Measurements from ENCODE around the gene CEP295NL.
"Not testable (repeated sequence)": the region's sequence is repeated elsewhere in the genome, so short reads cannot be mapped to it uniquely, and the experiment has no call there.

Gene CEP295NL

GRCh38 chr17:78905116-78905515 lies 2.1 kb upstream of the CEP295NL start:
- no peak for DNase-seq (ENCODE audit: low read depth)

GRCh38 chr17:78904371-78904770 lies 1.4 kb upstream of the CEP295NL start:
- DNase-seq (ENCODE audit: low read depth): no peak

- DNase-seq (ENCODE audit: low read depth): not testable (repeated sequence)
Observed at GRCh38 chr17:78902231-78902630, 770 bp downstream of the CEP295NL start.

GRCh38 chr17:78901806-78902205 lies 1.2 kb downstream of the CEP295NL start:
- no peak for DNase-seq (ENCODE audit: low read depth)

- DNase-seq (ENCODE audit: low read depth): no peak
Observed at GRCh38 chr17:78900816-78901215, 2.2 kb downstream of the CEP295NL start.

- no peak for DNase-seq (ENCODE audit: low read depth)
Observed at GRCh38 chr17:78899361-78900260, 3.4 kb downstream of the CEP295NL start.

- DNase-seq (ENCODE audit: low read depth): no peak
Observed at GRCh38 chr17:78898947-78899346, 4.1 kb downstream of the CEP295NL start.

- no peak for DNase-seq (ENCODE audit: low read depth)
Observed at GRCh38 chr17:78898075-78898836, 4.7 kb downstream of the CEP295NL start.

GRCh38 chr17:78897664-78898047 lies 5.3 kb downstream of the CEP295NL start:
- no peak for DNase-seq (ENCODE audit: low read depth)

- DNase-seq (ENCODE audit: low read depth): no peak
Observed at GRCh38 chr17:78896834-78897663, 6.0 kb downstream of the CEP295NL start.

- DNase-seq (ENCODE audit: low read depth): no peak
Observed at GRCh38 chr17:78896091-78896833, 6.7 kb downstream of the CEP295NL start.

GRCh38 chr17:78895322-78895721 lies 7.7 kb downstream of the CEP295NL start:
- no peak for DNase-seq (ENCODE audit: low read depth)

GRCh38 chr17:78893684-78894083 lies 9.3 kb downstream of the CEP295NL start:
- no peak for DNase-seq (ENCODE audit: low read depth)

GRCh38 chr17:78892936-78893379 lies 10.0 kb downstream of the CEP295NL start:
- DNase-seq (ENCODE audit: low read depth): no peak

- no peak for DNase-seq (ENCODE audit: low read depth)
Observed at GRCh38 chr17:78892520-78892919, 10.5 kb downstream of the CEP295NL start.

GRCh38 chr17:78892062-78892456 lies 10.9 kb downstream of the CEP295NL start:
- DNase-seq (ENCODE audit: low read depth): no peak

- DNase-seq (ENCODE audit: low read depth): no peak
Observed at GRCh38 chr17:78891406-78892061, 11.5 kb downstream of the CEP295NL start.

GRCh38 chr17:78890498-78890897 lies 12.5 kb downstream of the CEP295NL start:
- DNase-seq (ENCODE audit: low read depth): no peak

- DNase-seq (ENCODE audit: low read depth): not testable (repeated sequence)
Observed at GRCh38 chr17:78890096-78890495, 12.9 kb downstream of the CEP295NL start.

- DNase-seq (ENCODE audit: low read depth): no peak
Observed at GRCh38 chr17:78889531-78889930, 13.5 kb downstream of the CEP295NL start.

GRCh38 chr17:78888941-78889518 lies 14.0 kb downstream of the CEP295NL start:
- no peak for DNase-seq (ENCODE audit: low read depth)
